SK-N-SH (cell line): ENCODE measurements around the gene REV1.

Experiments used
- EZH2phosphoT487 ChIP-seq: fragments of 200-600 bp; sonication (generic); IDR thresholded peaks from 2 replicates; pipeline ENCODE4 v1.6.1; 2017; ENCODE audit warnings: low read depth, mixed run types, mild to moderate bottlenecking, antibody characterized with exemption, moderate library complexity, borderline replicate concordance
- FOXM1 ChIP-seq: IDR thresholded peaks from 2 replicates; pipeline ENCODE4 v1.4.0; 2012; ENCODE audit warnings: low read depth, mild to moderate bottlenecking
- JUND ChIP-seq: IDR thresholded peaks from 2 replicates; pipeline ENCODE4 v1.4.0; 2012
- NRF1 ChIP-seq: IDR thresholded peaks from 2 replicates; pipeline ENCODE4 v1.6.1; 2012; ENCODE audit warnings: low read depth, mild to moderate bottlenecking, low read length
- POLR2AphosphoS5 ChIP-seq: IDR thresholded peaks from 2 replicates; pipeline ENCODE4 v1.6.1; 2012; ENCODE audit warnings: low read depth, low read length
- TAF1 ChIP-seq: IDR thresholded peaks from 2 replicates; pipeline ENCODE4 v1.6.1; 2012; ENCODE audit warnings: low read depth, mild to moderate bottlenecking, low read length, moderate library complexity, borderline replicate concordance
- TF ChIP-seq, protein P1 (sequence below): fragments of 200-600 bp; sonication (generic); IDR thresholded peaks from 2 replicates; pipeline ENCODE4 v1.6.1; 2017; ENCODE audit warnings: antibody characterized with exemption, mild to moderate bottlenecking, moderate library complexity
- TF ChIP-seq, protein P2 (sequence below): IDR thresholded peaks from 2 replicates; pipeline ENCODE4 v1.4.0; 2012; ENCODE audit warnings: low read depth, borderline replicate concordance

DNA sequence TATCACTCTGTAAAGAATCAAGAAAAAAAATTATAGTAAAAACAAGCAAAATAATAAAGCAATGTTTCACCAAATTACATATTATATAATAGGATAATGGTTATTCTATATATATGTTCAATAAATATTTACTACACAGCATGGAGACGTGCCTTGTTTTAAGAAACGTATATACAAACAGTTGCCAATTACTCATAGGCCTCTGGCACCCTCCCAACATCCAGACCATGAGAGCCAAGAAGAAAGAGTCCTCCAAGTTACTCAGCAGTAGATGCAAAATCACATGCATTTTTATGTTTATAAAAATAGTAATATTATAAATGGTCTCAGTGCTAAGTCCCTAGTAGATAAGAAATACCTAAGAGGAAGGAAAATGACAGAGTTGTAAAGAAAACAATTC lies 64.8 kb downstream of the REV1 start:
- TF ChIP-seq, protein P1, sequence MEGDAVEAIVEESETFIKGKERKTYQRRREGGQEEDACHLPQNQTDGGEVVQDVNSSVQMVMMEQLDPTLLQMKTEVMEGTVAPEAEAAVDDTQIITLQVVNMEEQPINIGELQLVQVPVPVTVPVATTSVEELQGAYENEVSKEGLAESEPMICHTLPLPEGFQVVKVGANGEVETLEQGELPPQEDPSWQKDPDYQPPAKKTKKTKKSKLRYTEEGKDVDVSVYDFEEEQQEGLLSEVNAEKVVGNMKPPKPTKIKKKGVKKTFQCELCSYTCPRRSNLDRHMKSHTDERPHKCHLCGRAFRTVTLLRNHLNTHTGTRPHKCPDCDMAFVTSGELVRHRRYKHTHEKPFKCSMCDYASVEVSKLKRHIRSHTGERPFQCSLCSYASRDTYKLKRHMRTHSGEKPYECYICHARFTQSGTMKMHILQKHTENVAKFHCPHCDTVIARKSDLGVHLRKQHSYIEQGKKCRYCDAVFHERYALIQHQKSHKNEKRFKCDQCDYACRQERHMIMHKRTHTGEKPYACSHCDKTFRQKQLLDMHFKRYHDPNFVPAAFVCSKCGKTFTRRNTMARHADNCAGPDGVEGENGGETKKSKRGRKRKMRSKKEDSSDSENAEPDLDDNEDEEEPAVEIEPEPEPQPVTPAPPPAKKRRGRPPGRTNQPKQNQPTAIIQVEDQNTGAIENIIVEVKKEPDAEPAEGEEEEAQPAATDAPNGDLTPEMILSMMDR: no peak
- TF ChIP-seq JUND (no peak), TAF1 (no peak), EZH2phosphoT487 (no peak), POLR2AphosphoS5 (no peak), NRF1 (no peak), FOXM1 (no peak)
- TF ChIP-seq, protein P2, sequence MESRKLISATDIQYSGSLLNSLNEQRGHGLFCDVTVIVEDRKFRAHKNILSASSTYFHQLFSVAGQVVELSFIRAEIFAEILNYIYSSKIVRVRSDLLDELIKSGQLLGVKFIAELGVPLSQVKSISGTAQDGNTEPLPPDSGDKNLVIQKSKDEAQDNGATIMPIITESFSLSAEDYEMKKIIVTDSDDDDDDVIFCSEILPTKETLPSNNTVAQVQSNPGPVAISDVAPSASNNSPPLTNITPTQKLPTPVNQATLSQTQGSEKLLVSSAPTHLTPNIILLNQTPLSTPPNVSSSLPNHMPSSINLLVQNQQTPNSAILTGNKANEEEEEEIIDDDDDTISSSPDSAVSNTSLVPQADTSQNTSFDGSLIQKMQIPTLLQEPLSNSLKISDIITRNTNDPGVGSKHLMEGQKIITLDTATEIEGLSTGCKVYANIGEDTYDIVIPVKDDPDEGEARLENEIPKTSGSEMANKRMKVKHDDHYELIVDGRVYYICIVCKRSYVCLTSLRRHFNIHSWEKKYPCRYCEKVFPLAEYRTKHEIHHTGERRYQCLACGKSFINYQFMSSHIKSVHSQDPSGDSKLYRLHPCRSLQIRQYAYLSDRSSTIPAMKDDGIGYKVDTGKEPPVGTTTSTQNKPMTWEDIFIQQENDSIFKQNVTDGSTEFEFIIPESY: no peak
